Measurements from ENCODE around the gene ARG1.

DNA sequence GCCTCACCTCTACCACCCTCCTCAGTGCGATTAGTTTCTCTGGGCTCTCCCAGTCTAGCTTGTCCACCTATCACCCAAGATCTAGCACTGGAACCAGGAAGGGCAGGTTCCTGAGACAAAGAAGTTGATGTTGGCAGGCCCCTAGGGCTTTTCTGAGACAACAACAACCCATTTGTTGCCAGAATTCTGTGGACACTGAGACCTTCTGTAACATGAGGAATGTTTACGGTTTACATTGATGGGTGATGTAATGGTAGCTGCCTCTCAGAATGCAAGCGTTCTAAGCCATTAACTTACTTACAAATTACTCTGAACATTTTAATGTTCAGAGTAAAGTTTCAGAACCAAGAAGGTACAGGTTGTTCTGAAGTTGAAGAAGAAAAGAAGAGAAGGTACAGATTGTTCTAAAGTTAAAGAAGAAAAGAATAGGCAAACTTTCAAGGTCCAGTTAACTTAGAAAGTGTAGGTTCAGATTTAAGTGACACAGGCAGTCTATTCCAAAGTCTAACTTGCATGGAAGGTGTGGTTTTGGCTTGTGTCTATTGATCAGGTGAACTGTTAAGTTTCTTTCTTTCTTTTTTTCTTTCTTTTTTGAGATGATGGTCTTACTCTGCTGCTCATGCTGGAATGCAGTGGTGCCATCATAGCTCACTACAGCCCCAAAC is 58.7 kb downstream of the ARG1 start:
- no peak for TF ChIP-seq POLR2A (IDR thresholded peaks at IDR 0.05)
- TF ChIP-seq, protein P1, sequence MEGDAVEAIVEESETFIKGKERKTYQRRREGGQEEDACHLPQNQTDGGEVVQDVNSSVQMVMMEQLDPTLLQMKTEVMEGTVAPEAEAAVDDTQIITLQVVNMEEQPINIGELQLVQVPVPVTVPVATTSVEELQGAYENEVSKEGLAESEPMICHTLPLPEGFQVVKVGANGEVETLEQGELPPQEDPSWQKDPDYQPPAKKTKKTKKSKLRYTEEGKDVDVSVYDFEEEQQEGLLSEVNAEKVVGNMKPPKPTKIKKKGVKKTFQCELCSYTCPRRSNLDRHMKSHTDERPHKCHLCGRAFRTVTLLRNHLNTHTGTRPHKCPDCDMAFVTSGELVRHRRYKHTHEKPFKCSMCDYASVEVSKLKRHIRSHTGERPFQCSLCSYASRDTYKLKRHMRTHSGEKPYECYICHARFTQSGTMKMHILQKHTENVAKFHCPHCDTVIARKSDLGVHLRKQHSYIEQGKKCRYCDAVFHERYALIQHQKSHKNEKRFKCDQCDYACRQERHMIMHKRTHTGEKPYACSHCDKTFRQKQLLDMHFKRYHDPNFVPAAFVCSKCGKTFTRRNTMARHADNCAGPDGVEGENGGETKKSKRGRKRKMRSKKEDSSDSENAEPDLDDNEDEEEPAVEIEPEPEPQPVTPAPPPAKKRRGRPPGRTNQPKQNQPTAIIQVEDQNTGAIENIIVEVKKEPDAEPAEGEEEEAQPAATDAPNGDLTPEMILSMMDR (IDR thresholded peaks at IDR 0.05) = no peak

Measured in right lobe of liver (tissue), 4 donors.